HG02973 (cell line): Measurements from ENCODE around the gene HIBCH.
"Not testable (repeated sequence)": the region's sequence is repeated elsewhere in the genome, so short reads cannot be mapped to it uniquely, and the experiment has no call there.

Experiments
- ATAC-seq: cut with Tn5 transposase; IDR thresholded peaks from one replicate; pipeline ENCODE4 v1.9.1; 2021; ENCODE audit warnings: moderate library complexity; ENCODE audit not compliant: unreplicated experiment

HIBCH gene

GRCh38 chr2:190162851-190163250 is 156.8 kb downstream of the HIBCH start:
- ATAC-seq = no peak

- no peak for ATAC-seq
Measured at GRCh38 chr2:190159453-190159852, 160.2 kb downstream of the HIBCH start.

GRCh38 chr2:190158798-190159434 is 160.7 kb downstream of the HIBCH start:
- ATAC-seq = no peak

GRCh38 chr2:190157613-190158528 is 161.8 kb downstream of the HIBCH start:
- ATAC-seq = not testable (repeated sequence)

GRCh38 chr2:190156530-190157212 is 163.0 kb downstream of the HIBCH start:
- no peak for ATAC-seq
